Measurements from ENCODE around the gene PIGU. TPM values are rescaled to one million over a fixed set of nuclear protein-coding genes. Genes with fewer than 3 reads are reported as not detected.

Gene PIGU
- total RNA-seq, 1 donor from 2014 or later, result 14.5 TPM

DNA sequence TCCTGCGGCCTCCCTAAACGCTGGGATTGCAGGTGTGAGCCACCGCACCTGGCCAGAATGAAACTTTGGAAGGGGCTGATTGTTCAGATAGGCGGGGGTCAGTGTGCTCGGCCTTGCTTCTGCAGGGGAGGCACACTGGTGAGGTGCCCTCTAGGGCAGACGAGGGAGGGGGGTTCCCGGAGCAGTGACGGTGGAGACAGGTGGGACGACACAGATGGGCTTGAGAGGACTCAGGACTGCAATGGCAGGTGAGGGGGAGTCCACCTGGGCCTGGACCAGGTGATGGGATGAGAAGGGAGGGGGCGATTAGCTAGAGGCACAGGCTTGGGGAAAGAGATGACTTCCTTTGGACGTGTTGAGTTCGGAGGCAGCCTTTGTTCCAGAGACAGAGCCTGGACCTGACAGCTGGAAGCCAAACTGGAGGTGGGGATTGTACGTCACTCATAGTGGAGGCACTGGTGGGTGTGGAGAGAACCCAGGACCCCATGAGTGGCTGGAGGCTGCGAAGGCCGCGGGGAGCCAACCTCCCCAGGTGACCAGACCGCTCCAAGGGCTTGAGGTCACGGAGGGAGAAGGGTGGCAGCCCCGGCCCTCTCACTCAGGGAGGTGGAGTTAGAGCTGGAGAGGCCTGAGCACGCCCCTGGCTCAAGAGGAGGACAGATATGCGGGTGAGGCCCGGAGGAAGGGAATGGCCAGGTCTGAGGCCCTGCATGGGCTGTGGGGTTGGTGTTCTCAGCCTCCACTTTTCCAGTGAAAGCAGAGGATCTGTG is 128.9 kb downstream of the PIGU start:
- ATAC-seq (no peak), DNase-seq (no peak)
- intact Hi-C loops (cut with micrococcal nuclease), result no loop called here

DNA sequence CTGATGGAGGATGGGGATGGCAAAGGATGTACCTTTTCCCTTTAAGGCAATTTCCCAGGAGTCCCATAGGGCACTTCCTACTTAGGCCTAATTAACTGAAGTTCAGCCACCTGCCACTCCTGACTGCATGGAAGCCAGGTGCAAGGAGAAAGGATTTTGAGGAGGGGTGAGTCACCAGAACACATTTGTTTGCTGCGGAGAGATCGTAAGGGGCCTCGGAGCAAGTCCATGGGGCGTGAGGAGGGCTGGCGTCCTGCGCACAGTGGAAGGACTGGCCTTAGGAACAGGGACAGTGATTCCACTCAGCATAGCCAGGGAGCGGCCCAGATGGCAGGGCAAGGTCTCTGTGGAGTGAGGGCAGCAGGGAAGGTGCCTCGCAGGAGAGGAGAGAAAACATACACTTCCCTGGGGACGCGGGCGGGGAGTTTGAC is 130.1 kb downstream of the PIGU start:
- ATAC-seq (no peak), DNase-seq (peak; percentile 11)
- intact Hi-C loops (cut with micrococcal nuclease), result no loop called here

- ATAC-seq, result peak; percentile 64
- peak; percentile 30 for DNase-seq
These were observed 132.6 kb downstream of the PIGU start for GRCh38 chr20:34544109-34544796.

DNA sequence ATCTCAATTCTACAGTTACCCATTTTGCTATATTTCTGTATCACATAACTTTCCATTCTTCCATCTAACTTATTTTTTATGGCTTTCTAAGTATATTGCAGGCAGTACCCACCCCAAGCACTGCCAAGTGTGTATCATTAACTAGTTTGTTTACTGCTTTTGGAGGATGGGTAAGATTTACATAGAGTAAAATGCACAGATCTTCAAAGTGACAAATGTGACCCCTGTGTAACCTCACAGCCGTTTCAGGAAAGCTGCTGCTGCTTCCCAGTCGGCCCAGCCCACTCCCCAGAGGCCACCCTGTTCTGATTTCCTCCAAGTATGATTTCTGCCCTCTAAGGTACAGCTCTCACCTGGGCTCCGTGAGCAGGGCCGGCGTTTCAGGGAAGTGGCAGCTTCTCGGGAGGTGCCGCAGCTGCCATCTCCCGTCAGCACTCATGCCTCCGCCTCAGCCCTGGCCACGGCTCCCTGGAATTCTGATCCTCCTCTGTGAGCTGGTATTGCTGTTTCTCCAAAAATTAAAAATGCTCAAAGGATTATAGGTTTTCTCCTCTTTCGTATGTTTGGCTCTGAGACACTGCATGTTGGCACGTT is 133.3 kb downstream of the PIGU start:
- intact Hi-C loops (cut with micrococcal nuclease), result no loop called here
- no peak for ATAC-seq
- peak; percentile 19 for DNase-seq

More at GRCh38 chr20:34544109-34544796, 132.6 kb downstream of the PIGU start:
- intact Hi-C loops (cut with micrococcal nuclease), result no loop called here

DNA sequence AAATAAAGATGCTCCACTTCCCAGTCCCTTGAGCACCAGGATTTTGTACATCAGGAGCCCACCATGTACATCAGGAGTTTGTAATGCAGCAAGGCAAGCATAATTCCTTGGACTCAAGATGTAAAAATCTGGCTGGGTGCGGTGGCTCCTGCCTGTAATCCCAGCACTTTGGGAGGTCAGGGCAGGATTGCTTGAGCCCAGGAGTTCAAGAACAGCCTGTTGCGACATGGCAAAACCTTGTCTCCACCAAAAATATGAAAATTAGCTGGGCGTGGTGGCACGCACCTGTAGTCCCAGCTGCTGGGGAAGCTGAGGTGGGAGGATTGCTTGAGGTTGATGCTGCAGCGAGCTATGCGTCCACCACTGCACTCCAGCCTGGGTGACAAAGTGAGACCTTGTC is 134.5 kb downstream of the PIGU start:
- DNase-seq, result no peak
- ATAC-seq, result no peak

DNA sequence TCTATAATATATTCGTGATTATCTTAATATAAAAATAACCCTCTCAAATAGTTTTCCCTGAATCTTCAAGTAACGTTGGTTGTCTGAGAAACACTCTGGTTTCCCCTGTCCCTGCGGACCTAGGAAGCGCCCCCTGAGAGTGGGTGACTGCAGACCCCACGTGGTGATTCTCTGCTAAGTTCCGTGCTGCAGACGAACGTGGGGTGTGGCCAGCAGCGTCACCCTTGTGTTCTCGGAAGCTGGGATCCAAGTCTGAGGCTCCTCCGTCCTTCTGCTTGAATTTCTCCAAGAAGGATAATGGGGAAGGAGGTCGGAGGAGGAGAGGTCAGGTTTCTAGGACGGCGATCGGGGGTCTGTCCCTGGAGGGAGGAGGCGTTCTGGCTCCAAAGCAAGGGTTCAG is 135.0 kb downstream of the PIGU start:
- ATAC-seq (no peak), DNase-seq (no peak)
- intact Hi-C loops (cut with micrococcal nuclease), result no loop called here

More for the DNA sequence above, 134.5 kb downstream of the PIGU start:
- intact Hi-C loops (cut with micrococcal nuclease), result no loop called here

- ATAC-seq (no peak), DNase-seq (no peak)
- intact Hi-C loops (cut with micrococcal nuclease), result no loop called here
These were observed 135.5 kb downstream of the PIGU start for GRCh38 chr20:34541264-34541901.

- no peak for ATAC-seq
These were observed 136.2 kb downstream of the PIGU start for GRCh38 chr20:34540596-34541263.

GRCh38 chr20:34539756-34540155 is 137.1 kb downstream of the PIGU start:
- intact Hi-C loops (cut with micrococcal nuclease), result loop anchor here (10.0 kb wide), 1 partner anchor 165 kb away; the partner anchor contains the start of gene TP53INP2
- no peak for ATAC-seq

More at GRCh38 chr20:34540596-34541263, 136.2 kb downstream of the PIGU start:
- intact Hi-C loops (cut with micrococcal nuclease), result no loop called here
- no peak for DNase-seq

DNA sequence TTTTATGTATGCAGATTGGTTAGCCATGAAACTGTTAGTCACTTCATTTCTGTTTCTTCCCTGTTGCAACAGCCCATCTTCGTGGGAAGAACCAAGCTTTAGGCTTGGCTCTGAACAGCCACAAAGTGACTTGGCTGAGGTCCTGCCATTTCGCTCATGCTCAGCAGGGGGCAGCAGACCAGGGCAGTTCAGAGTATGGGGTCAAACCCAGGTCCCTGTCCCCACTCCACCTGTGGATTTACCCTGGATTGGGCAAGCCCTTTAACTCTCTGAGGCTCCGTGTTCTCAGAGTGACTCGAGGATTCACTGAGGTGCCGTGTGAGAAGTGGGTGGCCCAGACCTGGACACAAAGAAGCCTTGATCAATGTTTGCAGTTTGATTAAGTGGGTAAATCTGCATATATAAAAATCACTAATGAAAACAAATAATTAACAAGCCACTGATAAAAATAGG is 138.2 kb downstream of the PIGU start:
- DNase-seq (peak; percentile 71), ATAC-seq (peak; percentile 57)
- intact Hi-C loops (cut with micrococcal nuclease), result loop anchor here (10.0 kb wide), 1 partner anchor 166 kb away; the partner anchor contains the start of gene TP53INP2

More at GRCh38 chr20:34539756-34540155, 137.1 kb downstream of the PIGU start:
- DNase-seq, result no peak

- no peak for ATAC-seq
- no peak for DNase-seq
- intact Hi-C loops (cut with micrococcal nuclease), result loop anchor here (10.0 kb wide), 1 partner anchor 167 kb away; the partner anchor contains the start of gene TP53INP2
These were observed 139.2 kb downstream of the PIGU start for GRCh38 chr20:34537651-34538050.

GRCh38 chr20:34536798-34537394 is 140.0 kb downstream of the PIGU start:
- ATAC-seq, result peak; percentile 72
- peak; percentile 83 for DNase-seq
- intact Hi-C loops (cut with micrococcal nuclease), result loop anchor here (10.0 kb wide), 1 partner anchor 168 kb away; the partner anchor contains the start of gene TP53INP2

DNA sequence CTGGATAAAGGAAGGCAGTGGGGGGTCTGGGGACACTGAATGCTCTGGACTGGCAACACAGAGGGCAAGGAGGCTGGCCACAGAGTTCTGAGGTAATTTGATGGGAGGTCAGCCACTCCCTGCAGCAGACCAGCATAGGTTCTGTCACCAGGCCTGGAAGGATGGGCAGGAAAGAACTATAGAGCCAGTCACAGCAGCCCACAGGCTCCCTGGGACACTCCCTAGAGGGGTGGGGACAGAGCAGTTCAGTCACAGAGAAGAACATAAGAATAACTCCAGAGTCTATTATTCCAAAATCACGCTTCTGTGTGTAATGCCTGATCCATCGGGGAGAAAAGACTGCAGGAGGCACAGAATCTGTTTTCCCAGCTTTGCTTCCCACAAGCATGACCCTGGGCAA is 141.0 kb downstream of the PIGU start:
- ATAC-seq, result no peak
- no peak for DNase-seq
- intact Hi-C loops (cut with micrococcal nuclease), result loop anchor here (10.0 kb wide), 1 partner anchor 169 kb away; the partner anchor contains the start of gene TP53INP2

DNA sequence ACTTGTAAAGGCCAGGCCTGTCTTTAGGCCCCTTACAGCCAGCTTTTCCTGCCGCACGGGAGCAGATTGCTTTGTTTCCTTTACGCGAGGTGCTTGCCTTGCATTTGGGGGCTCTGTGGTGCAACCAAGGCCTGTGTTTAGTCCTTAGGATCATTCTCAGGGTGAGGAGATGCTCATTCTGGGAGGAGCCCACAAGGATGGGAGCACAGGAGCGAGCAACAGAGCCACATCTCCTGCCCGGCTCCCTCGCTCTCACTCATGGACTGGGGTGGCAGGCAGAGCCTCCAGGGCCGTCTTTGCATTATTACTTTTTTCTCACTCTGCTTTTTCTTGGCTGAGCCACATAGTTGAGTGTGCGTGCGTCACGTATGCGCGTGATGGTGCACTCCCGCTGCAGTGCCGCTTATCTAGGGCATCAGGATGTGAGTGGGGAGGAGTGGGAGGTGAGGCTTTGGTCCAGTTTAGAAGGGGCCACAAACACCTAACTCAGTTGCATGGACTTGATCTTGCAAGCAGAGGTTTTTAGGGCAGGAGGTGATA is 141.5 kb downstream of the PIGU start:
- intact Hi-C loops (cut with micrococcal nuclease), result loop anchor here (10.0 kb wide), 1 partner anchor 169 kb away; the partner anchor contains the start of gene TP53INP2
- DNase-seq (no peak), ATAC-seq (no peak)

GRCh38 chr20:34534391-34535165 is 142.3 kb downstream of the PIGU start:
- intact Hi-C loops (cut with micrococcal nuclease), result loop anchor here (10.0 kb wide), 1 partner anchor 170 kb away; the partner anchor contains the start of gene TP53INP2
- ATAC-seq (no peak), DNase-seq (no peak)

DNA sequence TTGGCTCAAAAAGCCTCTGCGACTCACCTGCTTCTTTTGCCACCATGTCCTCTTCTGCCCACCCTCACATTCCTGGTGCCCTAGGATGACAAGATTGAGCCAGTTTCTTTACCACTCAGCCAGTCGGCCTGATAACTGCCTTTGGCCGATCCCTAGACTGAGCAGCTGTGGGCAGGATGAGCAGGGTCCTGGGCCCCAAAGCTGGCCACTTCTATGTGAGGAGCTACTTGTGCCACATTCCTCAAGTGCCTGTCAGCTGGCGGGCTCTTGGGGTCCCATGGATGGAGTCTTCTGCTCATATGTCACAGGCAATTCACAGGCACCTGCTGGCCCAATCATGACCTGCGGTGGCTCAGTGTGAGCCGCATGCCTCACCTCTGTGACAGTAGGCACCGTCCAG is 144.1 kb downstream of the PIGU start:
- DNase-seq (no peak), ATAC-seq (no peak)
- intact Hi-C loops (cut with micrococcal nuclease), result loop anchor here (10.0 kb wide), 1 partner anchor 172 kb away; the partner anchor contains the start of gene TP53INP2

DNA sequence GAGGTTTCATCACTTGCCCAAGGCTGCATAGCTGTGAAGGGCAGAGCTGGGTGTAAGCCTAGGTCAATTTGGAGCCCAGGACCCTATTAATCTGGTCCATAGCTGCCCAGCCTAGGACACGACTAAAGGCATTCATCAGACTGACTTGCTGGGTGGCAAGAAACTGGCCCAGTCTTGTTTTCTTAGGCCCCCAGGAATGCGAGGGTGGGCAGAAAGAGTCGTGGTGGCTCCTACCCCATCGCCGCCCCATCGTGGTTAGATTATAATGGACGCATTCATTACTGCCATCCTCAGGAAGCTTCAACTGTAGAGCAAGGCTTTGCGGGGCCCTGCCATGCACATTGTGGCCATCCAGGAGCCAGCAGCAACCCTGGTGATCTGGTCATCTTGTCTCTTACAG is 144.6 kb downstream of the PIGU start:
- intact Hi-C loops (cut with micrococcal nuclease), result loop anchor here (10.0 kb wide), 1 partner anchor 172 kb away; the partner anchor contains the start of gene TP53INP2
- ATAC-seq (no peak), DNase-seq (no peak)
